Ishikawa (cell line): ENCODE measurements around the gene C1orf21.

Experiments used
- CEBPB ChIP-seq: IDR thresholded peaks from 2 replicates; pipeline ENCODE4 v1.6.1; 2012
- CREB1 ChIP-seq: IDR thresholded peaks from 2 replicates; pipeline ENCODE4 v1.6.1; 2012; ENCODE audit warnings: low read depth
- EGR1 ChIP-seq: IDR thresholded peaks from 2 replicates; pipeline ENCODE4 v1.6.1; 2012
- EP300 ChIP-seq: IDR thresholded peaks from 2 replicates; pipeline ENCODE4 v1.6.1; 2012; ENCODE audit warnings: borderline replicate concordance
- FOXM1 ChIP-seq: IDR thresholded peaks from 2 replicates; pipeline ENCODE4 v1.6.1; 2012; ENCODE audit warnings: low read depth, borderline replicate concordance
- NFIC ChIP-seq: IDR thresholded peaks from 2 replicates; pipeline ENCODE4 v1.6.1; 2012
- RAD21 ChIP-seq: IDR thresholded peaks from 2 replicates; pipeline ENCODE4 v1.6.1; 2012; ENCODE audit warnings: low read depth
- TAF1 ChIP-seq: IDR thresholded peaks from 2 replicates; pipeline ENCODE4 v1.6.1; 2012; ENCODE audit warnings: low read depth, mild to moderate bottlenecking
- TCF12 ChIP-seq: IDR thresholded peaks from 2 replicates; pipeline ENCODE4 v1.6.1; 2012; ENCODE audit warnings: low read depth
- TEAD4 ChIP-seq: IDR thresholded peaks from 2 replicates; pipeline ENCODE4 v1.6.1; 2012
- YY1 ChIP-seq: IDR thresholded peaks from 2 replicates; pipeline ENCODE4 v1.6.1; 2012; ENCODE audit warnings: low read depth
- TF ChIP-seq, protein P1 (sequence below): IDR thresholded peaks from 2 replicates; pipeline ENCODE4 v1.6.1; 2012; ENCODE audit warnings: low read depth, mild to moderate bottlenecking
- TF ChIP-seq, protein P2 (sequence below): IDR thresholded peaks from 2 replicates; pipeline ENCODE4 v1.6.1; 2012

DNA sequence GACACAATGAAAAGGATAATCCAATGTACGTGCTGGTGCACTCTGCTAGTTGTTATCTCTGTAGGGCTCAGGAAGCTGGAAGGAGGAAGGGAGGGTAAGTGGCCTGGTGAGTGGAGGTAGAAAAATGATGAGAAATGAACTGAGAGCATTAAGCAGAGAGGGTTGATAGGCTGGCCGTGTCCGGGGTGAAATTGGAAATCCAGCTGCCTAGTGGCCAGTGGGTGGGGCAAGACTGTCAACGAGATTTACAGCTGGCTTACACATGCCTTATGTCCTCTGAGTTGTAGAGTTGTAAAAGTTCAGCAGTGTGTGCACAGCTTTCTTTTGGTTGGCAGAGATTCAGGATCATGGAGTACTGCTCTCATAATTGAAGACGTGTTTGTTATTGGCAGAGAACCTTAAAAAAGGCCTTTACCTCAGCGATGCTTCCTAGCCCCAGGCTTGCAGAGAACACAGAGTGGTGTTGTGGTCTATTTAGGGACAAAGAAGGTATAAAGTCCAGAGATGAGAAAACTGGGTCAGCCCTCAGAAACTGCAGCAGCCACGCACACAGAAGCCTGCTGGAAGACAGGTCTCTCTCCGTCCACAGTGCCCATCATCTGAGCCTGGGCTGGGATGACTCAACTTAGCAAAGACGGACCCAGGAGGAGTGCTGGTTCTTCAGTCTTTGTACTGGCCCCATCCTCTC is 235.5 kb downstream of the C1orf21 start:
- no peak for TF ChIP-seq RAD21
- TF ChIP-seq, protein P1, sequence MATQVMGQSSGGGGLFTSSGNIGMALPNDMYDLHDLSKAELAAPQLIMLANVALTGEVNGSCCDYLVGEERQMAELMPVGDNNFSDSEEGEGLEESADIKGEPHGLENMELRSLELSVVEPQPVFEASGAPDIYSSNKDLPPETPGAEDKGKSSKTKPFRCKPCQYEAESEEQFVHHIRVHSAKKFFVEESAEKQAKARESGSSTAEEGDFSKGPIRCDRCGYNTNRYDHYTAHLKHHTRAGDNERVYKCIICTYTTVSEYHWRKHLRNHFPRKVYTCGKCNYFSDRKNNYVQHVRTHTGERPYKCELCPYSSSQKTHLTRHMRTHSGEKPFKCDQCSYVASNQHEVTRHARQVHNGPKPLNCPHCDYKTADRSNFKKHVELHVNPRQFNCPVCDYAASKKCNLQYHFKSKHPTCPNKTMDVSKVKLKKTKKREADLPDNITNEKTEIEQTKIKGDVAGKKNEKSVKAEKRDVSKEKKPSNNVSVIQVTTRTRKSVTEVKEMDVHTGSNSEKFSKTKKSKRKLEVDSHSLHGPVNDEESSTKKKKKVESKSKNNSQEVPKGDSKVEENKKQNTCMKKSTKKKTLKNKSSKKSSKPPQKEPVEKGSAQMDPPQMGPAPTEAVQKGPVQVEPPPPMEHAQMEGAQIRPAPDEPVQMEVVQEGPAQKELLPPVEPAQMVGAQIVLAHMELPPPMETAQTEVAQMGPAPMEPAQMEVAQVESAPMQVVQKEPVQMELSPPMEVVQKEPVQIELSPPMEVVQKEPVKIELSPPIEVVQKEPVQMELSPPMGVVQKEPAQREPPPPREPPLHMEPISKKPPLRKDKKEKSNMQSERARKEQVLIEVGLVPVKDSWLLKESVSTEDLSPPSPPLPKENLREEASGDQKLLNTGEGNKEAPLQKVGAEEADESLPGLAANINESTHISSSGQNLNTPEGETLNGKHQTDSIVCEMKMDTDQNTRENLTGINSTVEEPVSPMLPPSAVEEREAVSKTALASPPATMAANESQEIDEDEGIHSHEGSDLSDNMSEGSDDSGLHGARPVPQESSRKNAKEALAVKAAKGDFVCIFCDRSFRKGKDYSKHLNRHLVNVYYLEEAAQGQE = no peak
- TF ChIP-seq TEAD4 = no peak
- no peak for TF ChIP-seq EP300
- TF ChIP-seq, protein P2, sequence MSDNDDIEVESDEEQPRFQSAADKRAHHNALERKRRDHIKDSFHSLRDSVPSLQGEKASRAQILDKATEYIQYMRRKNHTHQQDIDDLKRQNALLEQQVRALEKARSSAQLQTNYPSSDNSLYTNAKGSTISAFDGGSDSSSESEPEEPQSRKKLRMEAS = no peak
- TF ChIP-seq EGR1 = no peak
- no peak for TF ChIP-seq FOXM1
- no peak for TF ChIP-seq NFIC
- TF ChIP-seq TCF12 = no peak; the same call in 1 of the 2 replicates
- TF ChIP-seq TAF1 = no peak
- TF ChIP-seq YY1 = no peak
- TF ChIP-seq CEBPB = no peak
- TF ChIP-seq CREB1 = no peak
